Measurements from ENCODE around the gene MEF2A. TPM values are rescaled to one million over a fixed set of nuclear protein-coding genes. Genes with fewer than 3 reads are reported as not detected.

Gene MEF2A
- total RNA-seq, 1 experiment from 2014 or later: 19.6 TPM

DNA sequence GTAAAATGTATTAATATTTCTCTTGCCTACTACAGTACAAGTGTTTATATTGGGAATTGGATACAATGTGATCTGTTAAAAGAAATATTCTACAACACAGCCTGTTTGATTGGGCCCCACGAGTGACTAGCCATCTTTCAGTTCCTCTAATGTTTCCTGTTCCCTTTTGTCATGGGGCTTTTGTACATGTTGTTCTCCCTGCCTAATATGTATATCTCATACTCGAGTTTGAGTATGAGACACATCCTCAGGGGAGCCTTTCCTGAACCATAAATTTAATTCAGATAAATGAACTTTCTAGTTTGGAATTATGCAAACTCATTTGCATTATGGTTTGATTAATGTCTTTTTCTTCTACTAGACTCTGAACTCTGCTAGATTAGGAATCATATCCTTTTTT is 65.5 kb downstream of the MEF2A start:
- H3K27me3 ChIP-seq (replicated peaks; ENCODE audit: control insufficient read depth, insufficient read depth, low read length): no peaks in the 10 kb centered on the region
- H3K36me3 ChIP-seq (ENCODE audit: control insufficient read depth, insufficient read depth, low read length): no peaks in the 10 kb centered on the region
- Mint-ChIP-seq H3K36me3 (ENCODE audit: insufficient read depth, unreplicated experiment) (peaks cover 8% of the 10 kb centered on the region), H3K27ac (ENCODE audit: unreplicated experiment) (no peak overlapping the region), H3K27me3 (ENCODE audit: insufficient read depth, unreplicated experiment) (no peaks in the 10 kb centered on the region), H3K4me1 (ENCODE audit: low read depth, unreplicated experiment) (peaks cover 15% of the 10 kb centered on the region), H3K9me3 (ENCODE audit: unreplicated experiment) (no peaks in the 10 kb centered on the region), H3K4me3 (ENCODE audit: unreplicated experiment) (no peak overlapping the region)
- DNase-seq: no peak
- intact Hi-C loops (cut with micrococcal nuclease; ENCODE audit: unreplicated experiment): no loop called here
- H3K4me3 ChIP-seq (ENCODE audit: low read depth, low read length): no peak overlapping the region
- H3K4me1 ChIP-seq: peaks cover 11% of the 10 kb centered on the region; the same call in 1 of the 2 replicates
- H3K9me3 ChIP-seq: no peaks in the 10 kb centered on the region
- no peak for TF ChIP-seq CTCF (IDR thresholded peaks at IDR 0.05; ENCODE audit: insufficient read depth in 1 of 2, low read depth in 1 of 2, low read length in 1 of 2, severe bottlenecking in 1 of 2, unreplicated experiment in 1 of 2)
- no TSS peak for BruUV-seq (replicated peaks)
- ChIA-PET POLR2A (no interaction called here), CTCF (no interaction called here)

GRCh38 chr15:99632521-99632920 is 66.7 kb downstream of the MEF2A start:
- H3K27me3 Mint-ChIP-seq (ENCODE audit: insufficient read depth, unreplicated experiment): no peaks in the 10 kb centered on the region
- H3K4me3 Mint-ChIP-seq (ENCODE audit: unreplicated experiment): no peak overlapping the region
- peaks cover 14% of the 10 kb centered on the region for H3K4me1 Mint-ChIP-seq (ENCODE audit: low read depth, unreplicated experiment)
- CTCF ChIA-PET: no interaction called here
- POLR2A ChIA-PET: no interaction called here
- Histone ChIP-seq H3K9me3 (no peaks in the 10 kb centered on the region), H3K4me1 (peaks cover 11% of the 10 kb centered on the region; the same call in 1 of the 2 replicates), H3K4me3 (ENCODE audit: low read depth, low read length) (no peak overlapping the region), H3K36me3 (ENCODE audit: control insufficient read depth, insufficient read depth, low read length) (no peaks in the 10 kb centered on the region), H3K27me3 (replicated peaks; ENCODE audit: control insufficient read depth, insufficient read depth, low read length) (no peaks in the 10 kb centered on the region)
- H3K9me3 Mint-ChIP-seq (ENCODE audit: unreplicated experiment): no peaks in the 10 kb centered on the region
- H3K27ac Mint-ChIP-seq (ENCODE audit: unreplicated experiment): no peak overlapping the region
- DNase-seq: no peak
- no peaks in the 10 kb centered on the region for H3K36me3 Mint-ChIP-seq (ENCODE audit: insufficient read depth, unreplicated experiment)
- no peak for TF ChIP-seq CTCF (IDR thresholded peaks at IDR 0.05; ENCODE audit: insufficient read depth in 1 of 2, low read depth in 1 of 2, low read length in 1 of 2, severe bottlenecking in 1 of 2, unreplicated experiment in 1 of 2)
- intact Hi-C loops (cut with micrococcal nuclease; ENCODE audit: unreplicated experiment): no loop called here
- no TSS peak for BruUV-seq (replicated peaks)

GRCh38 chr15:99633655-99634054 is 67.9 kb downstream of the MEF2A start:
- Mint-ChIP-seq H3K27me3 (ENCODE audit: insufficient read depth, unreplicated experiment) (no peaks in the 10 kb centered on the region), H3K27ac (ENCODE audit: unreplicated experiment) (no peak overlapping the region), H3K36me3 (ENCODE audit: insufficient read depth, unreplicated experiment) (no peaks in the 10 kb centered on the region), H3K4me3 (ENCODE audit: unreplicated experiment) (no peak overlapping the region), H3K4me1 (ENCODE audit: low read depth, unreplicated experiment) (peaks cover 2% of the 10 kb centered on the region), H3K9me3 (ENCODE audit: unreplicated experiment) (no peaks in the 10 kb centered on the region)
- no peaks in the 10 kb centered on the region for H3K9me3 ChIP-seq
- no peak for TF ChIP-seq CTCF (IDR thresholded peaks at IDR 0.05; ENCODE audit: insufficient read depth in 1 of 2, low read depth in 1 of 2, low read length in 1 of 2, severe bottlenecking in 1 of 2, unreplicated experiment in 1 of 2)
- CTCF ChIA-PET: no interaction called here
- intact Hi-C loops (cut with micrococcal nuclease; ENCODE audit: unreplicated experiment): no loop called here
- no peak for DNase-seq
- no peaks in the 10 kb centered on the region for H3K36me3 ChIP-seq (ENCODE audit: control insufficient read depth, insufficient read depth, low read length)
- BruUV-seq (replicated peaks): no TSS peak
- H3K4me1 ChIP-seq: peaks cover under 1% of the 10 kb centered on the region; the same call in 1 of the 2 replicates
- POLR2A ChIA-PET: no interaction called here
- H3K4me3 ChIP-seq (ENCODE audit: low read depth, low read length): no peak overlapping the region
- no peaks in the 10 kb centered on the region for H3K27me3 ChIP-seq (replicated peaks; ENCODE audit: control insufficient read depth, insufficient read depth, low read length)

All from Caco-2 (cell line).